D341Med (cell line): ENCODE measurements around the gene DNM2.
"Not testable (repeated sequence)": the region's sequence is repeated elsewhere in the genome, so short reads cannot be mapped to it uniquely, and the experiment has no call there.

Experiments
- DNase-seq: peaks from one replicate; pipeline ENCODE4 v3.0.0; 2012; ENCODE audit warnings: low spot score

DNM2 gene

DNA sequence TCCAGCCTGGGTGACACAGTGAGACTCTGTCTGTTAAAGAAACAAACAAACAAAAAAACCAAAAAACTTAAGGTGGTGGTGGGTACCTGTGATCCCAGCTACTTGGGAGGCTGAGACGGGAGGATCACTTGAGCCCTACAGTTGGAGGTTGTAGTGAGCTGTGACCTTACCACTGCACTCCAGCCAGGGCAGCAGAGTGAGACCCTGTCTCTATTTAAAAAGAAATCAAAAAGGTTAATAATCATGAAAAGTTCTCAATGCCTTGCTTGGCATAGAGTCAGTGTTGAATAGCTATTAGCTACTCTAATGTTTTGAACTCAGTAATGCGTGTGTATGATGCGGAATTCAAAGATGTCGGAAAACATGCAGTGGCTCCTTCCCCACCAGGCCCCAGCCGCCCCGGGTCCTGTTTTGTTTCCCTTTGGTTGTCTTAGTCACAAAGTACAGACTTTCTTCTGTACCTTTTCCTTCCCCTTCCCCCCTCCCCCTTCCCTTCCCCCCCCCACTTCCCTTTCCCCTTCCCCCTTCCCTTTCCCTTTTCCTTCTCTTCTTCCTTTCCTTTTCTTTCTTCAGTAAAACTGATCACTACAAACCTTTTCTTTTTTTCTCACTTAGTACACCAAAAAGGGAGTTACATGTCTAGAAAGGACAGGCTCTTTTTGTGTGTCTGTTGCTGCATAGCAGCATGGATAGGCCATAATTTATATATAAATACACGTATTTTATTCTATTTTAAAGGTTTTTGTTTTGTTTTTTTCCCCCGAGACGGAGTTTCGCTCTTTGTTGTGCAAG lies 35.2 kb downstream of the DNM2 start:
- no peak for DNase-seq

DNA sequence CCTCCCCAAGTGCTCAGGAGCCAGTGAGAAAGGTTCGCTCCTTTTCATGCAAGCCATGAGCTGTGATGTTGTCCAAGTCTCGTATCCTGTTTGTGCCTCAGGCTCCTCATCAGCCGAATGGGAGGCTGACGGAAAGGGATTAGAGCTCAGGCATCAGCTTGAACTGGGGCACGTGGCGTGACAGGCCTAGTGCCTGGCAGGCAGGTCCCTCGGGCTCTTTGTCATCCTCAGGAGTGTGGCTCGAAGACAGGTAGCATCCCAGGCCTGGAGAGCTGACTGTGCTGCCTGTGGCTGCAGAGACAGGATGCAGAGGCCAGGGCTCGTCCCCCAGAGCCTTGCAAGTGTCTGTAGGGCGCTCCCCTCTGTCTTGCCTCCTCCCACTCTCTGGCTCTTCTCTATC lies 38.5 kb downstream of the DNM2 start:
- peak; percentile 66 for DNase-seq

DNA sequence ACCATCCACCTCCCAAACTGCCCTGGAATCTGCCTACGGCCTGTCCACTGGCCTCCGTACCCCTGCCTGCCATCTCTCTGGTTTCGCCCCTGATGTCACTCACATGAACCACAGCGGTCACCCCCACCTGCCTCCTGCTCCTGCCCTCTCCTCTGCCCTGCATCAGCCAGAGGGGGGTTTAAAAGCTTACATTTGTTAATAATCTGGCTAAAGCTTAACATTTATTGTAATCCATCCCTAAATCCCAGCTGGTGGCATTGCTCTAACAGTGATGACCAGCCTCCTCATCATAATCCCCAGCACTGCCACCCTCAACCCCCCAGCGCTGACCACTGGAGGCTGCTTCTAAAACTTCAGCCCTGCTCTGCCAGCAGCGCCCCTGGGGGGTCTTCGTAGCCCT lies 38.9 kb downstream of the DNM2 start:
- DNase-seq: peak; percentile 58

DNA sequence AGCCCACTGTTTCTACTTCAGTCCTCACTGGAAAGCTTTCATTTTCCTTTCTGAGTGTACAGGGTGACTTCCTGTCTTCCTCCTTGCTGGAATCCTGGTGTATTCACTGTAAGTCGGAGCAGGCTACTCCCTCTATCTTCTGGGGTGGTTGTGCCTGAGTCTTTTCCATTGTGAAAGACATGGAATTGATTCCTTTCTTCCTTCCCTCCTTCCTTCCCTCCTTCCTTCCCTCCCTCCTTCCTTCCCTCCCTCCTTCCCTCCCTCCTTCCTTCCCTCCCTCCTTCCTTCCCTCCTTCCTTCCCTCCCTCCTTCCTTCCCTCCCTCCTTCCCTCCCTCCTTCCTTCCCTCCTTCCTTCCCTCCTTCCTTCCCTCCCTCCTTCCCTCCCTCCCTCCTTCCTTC lies 40.2 kb downstream of the DNM2 start:
- DNase-seq: not testable (repeated sequence)

DNA sequence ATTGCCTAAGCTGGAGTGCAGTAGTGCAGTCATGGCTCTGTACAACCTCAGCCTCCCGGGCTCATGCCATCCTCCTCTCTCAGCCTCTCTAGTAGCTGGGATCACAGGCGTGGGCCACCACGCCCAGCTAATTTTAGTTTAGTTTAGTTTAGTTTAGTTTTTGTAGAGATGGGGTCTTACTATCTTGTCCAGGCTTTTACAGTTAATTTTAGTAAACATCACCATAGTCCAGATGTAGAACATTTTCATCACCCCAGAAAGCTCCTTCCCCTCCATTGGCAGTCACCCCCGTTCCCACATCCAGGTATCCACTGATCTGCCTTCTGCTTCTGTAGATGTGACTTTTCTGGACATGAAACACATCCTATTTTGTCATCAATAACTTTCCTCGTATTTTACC lies 41.1 kb downstream of the DNM2 start:
- no peak for DNase-seq

DNA sequence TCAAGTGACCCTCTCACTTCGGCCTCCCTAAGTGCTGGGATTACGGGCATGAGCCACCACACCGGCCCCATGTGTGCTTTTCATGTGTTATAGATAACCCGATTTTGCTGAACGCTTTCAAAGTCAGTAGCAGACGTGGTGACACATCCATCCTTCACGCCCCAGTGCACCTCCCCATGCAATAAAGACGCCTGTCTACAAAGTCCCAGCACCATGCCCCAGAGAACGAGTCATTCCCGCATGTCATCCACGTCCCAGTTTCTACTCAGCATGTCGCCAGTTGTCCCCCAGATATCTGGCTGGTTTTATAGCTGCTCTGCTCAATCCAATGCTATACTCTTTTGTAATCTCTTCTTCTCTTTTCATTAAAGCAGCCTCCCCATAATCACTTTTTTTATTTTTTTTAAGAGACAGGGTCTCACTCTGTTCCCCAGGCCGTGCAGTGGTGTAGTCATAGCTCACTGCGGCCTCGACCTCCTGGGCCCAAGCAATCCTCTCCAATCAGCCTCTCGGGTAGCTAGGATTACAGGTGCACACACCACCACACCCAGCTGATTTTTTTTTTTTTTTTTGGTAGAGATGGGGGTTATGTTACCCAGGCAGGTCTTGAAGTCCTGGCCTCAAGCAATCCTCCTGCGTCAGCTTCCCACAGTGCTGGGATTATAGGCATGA lies 42.5 kb downstream of the DNM2 start:
- DNase-seq: peak; percentile 39

DNA sequence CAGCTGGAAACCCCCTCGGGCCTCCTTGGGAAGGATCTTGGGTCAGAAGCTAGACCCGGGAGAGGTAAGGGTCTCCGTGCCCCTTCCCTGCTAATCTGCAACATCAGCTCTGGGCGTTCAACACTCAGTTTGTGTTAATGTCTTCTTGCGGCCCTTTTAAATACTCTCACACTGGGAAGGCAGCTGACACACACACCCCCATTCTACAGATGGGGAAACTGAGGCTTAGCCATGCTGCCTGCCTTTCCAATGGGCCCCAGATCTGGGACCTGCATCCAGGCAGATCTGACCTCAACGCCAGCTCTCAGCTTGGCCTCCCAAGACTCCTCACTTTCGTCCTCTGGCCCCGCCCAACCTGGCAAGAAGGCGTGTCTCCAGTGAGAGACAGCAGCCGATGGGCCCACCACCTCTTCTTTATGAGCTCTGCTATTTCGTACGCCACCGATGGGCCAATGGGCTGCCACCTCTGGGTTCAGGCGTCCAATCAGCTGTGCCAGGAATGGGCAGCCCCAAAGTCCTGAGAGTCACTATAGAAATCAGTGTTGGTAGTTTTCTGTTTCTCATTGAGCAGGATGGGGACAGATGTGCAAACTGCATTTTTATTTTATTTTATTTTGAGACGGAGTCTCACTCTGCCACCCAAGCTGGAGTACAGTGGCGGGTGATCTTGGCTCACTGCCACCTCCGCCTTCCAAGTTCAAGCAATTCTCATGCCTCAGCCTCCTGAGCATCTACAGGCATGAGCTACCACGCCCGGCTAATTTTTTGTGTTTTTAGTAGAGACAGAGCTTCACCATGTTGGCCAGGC lies 43.8 kb downstream of the DNM2 start:
- DNase-seq: peak; percentile 14

DNA sequence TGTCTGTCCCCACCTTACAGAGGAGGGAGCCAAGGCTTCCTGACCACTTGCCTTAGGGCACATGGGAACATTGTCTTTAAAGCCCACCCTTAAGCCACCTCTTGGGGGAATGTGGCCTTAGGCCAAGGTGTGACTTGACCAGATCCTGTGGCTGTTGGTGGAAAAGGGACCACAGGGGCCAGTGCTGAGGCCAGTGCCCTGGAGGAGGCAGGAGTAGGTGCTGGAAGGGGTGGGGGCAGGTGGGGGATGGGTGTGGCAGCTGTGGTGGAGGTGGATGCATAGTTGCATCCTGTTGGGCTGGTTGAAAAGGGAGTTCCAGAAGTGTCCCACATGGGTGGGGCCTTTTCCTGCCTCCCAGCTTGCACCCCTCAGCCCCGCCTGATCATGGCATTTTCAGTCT lies 44.8 kb downstream of the DNM2 start:
- DNase-seq: peak; percentile 17

DNA sequence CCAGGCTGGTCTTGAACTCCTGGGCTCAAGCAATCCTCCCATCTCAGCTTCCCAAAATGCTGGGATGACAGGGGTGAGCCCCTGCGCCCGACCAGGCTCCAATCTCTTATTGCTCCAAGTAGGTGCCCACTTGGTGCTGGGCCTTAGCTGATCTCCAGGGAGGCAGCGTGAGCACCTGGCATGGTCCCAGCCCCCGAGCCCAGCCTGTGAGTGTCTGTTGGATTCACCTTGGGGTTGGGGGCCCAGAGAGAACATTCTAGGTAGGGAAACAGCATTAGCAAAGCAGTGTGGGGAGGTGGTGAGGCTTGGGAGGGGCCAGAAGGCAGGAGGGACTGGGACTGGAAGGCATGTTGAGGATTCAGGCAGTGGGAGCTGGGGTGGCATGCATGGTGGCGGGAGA lies 45.5 kb downstream of the DNM2 start:
- DNase-seq: peak; percentile 17

DNA sequence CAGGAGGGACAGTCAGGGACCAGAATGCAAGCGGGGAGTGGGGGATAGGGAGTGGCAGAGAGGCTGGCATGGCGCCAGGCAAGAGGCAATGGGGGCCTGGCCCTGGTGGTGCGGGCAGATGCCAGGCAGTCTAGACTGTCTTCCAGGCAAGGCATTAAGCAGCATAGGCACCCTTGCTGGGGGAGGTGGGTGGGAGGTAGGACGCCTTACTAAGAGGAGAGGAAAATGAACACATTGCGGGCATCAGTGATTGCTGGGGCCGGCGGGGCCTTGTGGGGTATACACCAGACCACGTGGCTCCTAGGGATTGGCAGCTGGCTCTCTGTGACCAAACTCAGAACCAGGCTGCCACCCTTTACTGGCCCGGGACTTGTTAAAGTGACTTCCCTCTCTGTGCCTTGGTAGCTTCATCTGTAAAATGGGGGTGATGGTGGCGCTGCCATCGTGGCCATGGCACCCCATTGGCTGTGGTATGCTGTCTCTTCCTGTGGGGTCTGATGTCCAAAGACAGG lies 46.0 kb downstream of the DNM2 start:
- DNase-seq: peak; percentile 60

DNA sequence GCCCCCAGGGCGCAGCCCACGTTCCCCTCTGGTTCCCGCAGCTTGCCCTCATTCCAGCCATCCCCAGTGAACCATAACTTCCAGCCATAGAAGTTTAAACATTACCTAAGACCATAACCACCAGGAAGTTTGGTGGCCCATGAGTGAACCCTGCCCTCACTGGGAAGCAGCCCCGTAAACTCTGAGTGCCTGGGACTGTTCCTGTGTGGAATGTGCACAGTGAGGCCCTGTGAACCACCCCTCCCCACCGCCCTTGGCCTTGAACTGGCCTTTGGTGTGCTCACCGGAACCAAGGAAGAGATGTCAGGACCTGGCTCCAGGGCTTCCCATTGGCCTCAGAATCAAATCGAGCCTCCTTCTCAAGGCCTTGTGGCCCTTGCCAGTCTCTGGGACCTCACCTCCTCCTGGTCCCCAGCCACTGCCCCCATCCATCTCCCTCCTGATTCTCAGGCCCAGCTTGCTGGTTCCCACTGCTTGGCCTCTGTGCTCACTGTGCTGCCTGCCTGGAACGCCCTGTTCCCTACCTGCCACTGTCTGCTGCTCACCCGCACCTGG lies 46.5 kb downstream of the DNM2 start:
- no peak for DNase-seq

DNA sequence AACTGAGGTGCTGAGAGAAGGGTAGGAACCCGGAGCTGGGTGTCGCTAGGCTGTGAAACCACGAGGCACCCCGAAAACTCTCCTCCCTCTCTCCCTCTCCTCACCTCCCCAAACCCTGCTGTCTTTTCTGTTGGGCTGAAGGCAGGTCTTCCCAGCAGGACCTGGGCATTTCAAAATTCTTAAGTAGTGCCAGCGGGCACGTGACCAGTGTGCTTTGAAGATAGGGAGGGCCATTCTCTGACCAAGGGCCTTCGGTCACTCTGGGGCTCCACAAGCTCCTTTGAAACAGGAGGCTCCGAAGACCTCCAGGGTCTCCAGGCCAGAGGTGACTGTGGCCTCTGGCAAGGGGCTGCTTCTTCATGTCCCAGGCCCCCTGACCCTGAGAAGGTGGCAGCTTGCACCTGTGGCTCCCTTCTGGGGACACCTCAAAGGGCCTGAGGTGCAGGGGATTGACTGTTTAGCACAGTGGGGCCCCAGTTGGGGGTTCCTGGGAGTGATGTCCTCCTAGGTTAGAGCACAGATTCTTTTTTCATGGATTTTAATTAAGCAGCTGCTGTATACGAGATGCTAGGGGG lies 48.3 kb downstream of the DNM2 start:
- peak; percentile 26 for DNase-seq

DNA sequence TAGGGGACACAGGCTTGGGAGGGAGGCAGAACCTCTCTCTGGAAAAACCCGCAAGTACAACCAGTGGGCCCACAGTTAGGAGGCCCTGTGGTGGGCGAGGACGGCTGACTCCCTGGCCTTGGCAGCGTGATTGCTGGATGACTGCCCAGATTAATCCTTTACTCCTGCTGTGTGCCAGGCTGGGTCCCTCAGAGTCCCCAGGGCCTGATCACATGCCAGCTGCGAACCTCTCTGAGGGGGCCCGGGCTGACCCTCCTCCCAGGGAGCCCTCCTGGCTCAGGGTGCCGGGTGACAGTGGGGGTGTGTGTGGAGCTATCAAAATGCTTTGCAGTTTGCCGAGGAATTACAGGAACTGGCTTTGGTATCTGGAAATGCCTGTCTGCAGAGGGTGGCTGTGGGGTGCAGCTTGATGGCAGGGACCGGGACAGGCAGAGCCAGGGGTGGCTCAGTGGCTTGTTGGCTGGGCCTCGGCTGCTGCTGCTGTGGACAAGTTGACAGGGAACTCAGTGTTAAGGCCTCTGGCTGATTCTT lies 48.9 kb downstream of the DNM2 start:
- DNase-seq: peak; percentile 87

DNA sequence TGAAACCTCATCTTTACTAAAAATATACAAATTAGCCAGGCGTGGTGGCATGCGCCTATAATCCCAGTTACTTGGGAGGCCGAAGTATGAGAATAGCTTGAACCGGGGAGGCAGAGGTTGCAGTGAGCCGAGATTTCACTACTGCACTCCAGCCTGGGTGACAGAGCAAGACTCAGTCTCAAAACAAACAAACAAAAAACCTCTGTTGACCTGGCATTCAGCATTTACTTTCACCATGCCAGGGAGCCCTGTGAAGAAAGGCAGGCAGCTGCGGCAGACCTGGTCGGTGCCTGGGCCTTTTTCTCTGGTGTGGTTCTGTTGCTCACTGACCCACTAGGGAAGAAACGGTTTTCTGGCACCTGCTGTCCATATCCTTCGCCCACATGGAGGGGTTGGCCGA lies 49.8 kb downstream of the DNM2 start:
- DNase-seq: peak; percentile 3

DNA sequence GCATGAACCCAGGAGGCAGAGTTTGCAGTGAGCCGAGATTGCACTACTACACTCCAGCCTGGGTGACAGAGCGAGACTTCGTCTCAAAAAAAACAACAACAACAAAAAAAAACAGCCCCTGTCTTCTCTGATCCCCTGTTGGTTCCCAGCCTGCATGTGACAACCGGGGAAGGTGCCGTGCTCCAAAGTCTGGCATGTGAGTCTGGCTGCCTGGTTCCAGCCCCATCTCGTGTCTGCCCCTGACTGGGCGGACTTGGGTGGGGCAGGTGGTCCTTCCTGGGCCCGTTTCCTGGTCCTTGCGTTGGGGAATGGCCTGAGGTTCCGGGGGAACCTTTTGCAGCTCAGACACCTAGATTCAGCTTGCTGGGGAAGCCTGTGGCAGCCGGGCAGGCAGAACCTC lies 50.5 kb downstream of the DNM2 start:
- DNase-seq: peak; percentile 11

DNA sequence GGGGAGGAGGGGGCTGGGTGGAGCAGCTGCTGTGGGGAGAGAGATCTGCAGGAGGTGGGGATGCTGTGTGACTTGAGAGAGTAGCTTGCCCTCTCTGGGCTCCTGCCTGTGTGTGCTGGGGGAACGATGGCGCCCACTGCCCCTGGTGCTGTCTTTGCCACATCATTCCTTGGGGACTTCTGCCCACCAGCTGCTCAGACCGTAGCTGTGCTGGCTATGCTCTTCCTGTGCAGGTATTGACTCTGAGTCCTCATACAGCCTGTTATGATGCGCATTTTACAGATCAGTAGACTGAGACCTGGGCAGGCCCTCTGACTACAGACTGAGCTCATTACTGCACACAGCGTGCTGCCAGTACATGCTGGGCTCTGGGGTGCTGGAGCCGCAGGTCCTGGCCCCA lies 51.1 kb downstream of the DNM2 start:
- peak; percentile 12 for DNase-seq

DNA sequence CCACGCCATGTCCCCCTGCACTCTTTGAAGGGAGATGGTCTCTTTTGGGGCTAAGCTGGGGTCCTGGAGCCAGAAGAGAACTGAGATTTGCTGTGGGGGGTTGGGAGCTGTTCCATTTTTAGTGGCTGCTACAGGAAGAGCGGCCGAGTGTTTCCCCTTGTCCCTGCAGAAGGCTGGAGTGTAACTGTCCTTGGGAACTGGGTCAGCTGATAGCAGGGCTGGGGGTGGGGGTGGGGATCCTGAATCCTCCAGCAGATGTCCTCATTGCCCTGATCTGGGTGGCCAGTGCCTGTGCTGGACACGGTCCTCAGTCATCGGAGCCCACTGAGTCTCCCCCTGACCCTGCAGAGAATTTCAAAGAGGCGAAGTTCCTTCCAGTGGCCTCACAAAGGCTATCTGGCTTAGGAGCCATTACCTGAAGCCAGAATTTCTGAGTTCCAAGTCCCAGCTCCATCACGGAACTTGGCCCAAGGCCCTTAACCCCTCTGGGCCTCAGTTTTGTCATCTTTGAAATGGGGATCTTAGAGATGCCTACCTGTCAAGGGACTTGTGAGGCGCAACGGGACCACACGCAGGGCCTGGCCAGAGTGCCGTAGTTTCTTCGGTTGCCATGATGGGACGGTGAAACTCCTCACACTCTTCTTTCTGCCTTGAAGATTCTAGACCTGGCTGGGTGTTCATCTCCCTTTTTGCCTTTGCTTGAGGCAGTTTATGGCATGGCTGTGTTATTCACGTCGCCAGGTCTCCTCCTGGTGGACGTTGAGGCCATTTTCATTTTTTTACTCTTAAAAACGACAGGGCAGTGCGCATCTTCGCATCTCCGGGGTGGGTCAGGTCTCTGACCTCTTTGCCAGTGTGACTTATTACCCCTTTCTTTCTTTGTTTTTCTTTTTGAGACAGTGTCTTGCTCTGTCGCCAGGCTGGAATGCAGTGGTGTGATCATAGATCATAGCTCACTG lies 51.9 kb downstream of the DNM2 start:
- peak; percentile 47 for DNase-seq

DNA sequence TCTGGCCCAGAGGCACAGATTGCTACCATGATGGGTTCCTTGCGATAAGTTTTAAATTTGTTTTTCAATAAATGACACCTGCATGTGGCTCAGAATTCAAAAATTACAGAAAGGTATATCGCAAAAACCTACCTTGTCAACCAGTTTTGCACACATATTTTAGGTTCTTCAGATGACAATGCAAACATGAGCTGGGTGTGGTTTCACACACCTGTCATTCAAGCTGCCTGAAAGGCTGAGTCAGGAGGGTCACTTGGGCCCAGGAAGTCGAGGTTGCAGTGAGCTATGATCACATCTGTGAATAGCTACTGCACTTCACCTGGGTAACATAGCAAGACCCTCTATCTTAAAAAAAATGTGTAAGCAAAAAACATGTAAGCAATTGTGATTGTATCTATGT lies 56.1 kb downstream of the DNM2 start:
- no peak for DNase-seq

DNA sequence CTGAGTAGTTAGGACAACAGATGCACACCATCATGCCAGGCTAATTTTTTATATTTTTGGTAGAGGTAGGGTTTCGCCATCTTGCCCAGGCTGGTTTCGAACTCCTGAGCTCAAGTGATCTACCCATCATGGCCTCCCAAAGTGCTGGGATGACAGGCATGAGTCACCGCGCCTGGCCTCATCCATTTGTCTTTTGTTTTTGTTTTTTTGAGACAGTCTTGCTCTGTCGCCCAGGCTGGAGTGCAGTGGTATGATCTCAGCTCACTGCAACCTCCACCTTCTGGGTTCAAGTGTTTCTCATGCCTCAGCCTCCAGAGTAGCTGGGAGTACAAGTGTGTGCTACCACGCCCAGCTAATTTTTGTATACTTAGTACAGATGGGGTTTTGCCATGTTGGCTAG lies 57.0 kb downstream of the DNM2 start:
- no peak for DNase-seq

DNA sequence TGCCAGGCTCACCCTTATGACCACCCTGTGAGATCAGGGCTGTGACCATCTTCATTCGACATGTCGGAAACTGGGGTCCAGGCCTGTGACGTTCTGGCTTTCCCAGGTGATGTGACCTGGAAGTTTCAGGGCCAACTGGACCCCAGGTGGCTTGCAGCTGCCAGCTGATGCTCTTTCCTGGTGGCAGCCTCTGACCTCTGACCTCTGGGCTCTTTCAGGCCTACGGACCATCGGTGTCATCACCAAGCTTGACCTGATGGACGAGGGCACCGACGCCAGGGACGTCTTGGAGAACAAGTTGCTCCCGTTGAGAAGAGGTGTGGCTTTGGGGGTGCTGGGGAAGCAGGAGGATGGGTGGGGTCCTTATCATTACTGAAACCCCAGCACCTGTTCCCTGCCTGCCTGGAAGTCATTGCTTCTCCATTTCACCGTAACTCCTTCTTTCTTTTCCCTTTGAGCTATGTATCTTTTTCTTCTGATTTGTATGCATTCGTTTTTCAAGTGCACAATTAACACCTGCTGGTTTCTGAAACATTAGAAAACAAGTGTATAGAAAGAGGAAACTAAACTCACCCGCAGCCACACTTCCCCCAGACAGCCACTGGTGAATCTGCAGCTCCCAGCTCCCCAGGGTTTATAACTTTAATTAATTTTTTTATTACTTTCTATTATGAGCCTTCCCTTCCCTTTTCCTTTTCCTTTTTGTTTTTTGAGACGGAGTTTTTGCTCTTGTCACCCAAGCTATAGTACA lies 59.2 kb downstream of the DNM2 start:
- peak; percentile 11 for DNase-seq
